Measurements from ENCODE around the gene LYPLAL1.
"Not testable (repeated sequence)": the region's sequence is repeated elsewhere in the genome, so short reads cannot be mapped to it uniquely, and the experiment has no call there.

LYPLAL1 gene

GRCh38 chr1:219163401-219163954, 10.2 kb upstream of the LYPLAL1 start:
- DNase-seq (ENCODE audit: low spot score): no peak

DNA sequence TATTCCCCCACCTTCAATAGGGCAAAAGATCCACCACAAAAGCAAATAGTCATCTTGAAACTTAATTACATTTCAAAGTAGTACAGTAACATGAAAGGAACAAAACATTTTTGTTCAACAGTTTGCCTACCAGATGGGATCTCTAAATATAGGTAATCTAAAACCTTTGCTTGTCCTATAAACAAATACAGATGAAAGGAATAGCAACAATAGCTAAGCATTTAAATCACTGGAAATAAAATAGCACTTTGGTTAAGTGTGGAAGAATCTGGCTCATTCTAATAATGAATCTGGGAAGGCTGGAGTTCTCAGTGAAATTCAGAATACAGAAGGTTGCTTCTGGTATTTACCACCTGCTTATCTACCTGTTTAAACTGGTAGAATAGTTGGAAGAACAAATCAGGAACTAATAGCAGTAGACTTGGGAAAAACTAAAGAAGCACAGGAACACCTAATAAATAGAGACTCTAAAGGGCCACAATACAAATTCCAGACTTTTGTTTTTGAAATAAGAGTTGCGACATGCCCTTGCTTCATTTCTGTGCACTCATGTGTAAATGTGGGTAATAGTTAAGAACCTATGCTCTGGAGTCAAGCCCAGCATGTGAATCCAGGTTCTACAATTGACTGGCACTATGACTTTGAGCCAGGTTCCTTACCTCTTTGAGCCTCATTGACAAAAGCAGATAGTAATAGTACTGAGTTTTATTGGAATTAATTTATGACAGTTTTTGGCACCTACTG, 2.3 kb upstream of the LYPLAL1 start:
- DNase-seq (ENCODE audit: low spot score): peak; percentile 53

- DNase-seq (ENCODE audit: low spot score): no peak
These were observed 857 bp upstream of the LYPLAL1 start for GRCh38 chr1:219172821-219173220.

- DNase-seq (ENCODE audit: low spot score): no peak
These were observed 282 bp upstream of the LYPLAL1 start for GRCh38 chr1:219173434-219173757.

DNA sequence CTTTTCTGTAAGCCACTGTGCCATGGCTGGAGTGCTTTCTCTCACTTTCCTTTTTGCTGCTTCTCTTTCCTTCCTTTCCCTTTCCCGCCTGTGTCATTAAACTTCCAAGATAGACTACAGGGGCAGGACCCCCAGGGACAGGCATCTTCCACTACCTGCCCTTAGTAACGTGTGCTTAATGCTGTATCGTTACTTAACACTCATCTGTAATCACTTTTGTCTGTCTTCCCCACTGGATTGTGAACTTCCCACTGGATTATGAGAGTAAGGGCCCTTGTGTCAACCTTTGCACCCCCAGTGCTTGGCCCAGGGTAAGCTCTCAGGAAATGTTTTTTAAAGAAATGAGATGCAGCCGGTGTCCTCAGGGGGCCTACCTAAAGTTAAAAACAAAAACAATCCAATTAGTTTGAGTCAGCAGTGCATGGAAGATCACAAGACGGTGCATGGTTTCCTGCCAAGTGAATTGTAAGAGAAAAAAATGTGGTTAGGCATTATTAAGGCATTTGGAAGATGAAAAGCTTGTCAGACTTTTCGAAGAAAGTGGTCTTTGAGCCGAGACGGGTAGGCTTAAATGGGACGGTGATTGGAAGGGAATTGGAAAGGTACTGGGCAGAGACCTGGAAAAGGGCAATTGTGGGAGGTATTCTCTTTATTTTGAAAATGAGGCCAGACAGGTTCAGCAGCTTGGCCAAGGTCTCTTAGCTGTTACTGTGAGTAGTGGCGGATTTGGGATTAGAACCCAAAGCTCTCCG, 958 bp downstream of the LYPLAL1 start:
- DNase-seq (ENCODE audit: low spot score): peak; percentile 73

DNA sequence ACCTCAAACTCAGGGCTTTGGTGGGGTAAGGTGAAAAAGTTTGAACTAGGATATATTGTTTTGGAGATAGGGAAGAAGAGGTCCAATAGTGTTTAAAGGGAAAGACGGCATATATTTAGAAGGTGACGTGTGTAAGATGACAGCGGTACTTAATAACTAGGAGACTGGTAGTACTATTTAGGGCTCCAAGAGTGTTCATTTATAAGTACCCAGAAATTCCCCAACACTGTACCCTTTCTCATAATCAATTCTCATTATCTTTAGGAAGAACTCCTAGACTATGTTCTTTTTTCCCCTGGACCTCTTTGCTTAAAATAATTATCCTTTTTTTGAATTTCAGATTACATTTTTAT, 1.5 kb downstream of the LYPLAL1 start:
- no peak for DNase-seq (ENCODE audit: low spot score)

DNA sequence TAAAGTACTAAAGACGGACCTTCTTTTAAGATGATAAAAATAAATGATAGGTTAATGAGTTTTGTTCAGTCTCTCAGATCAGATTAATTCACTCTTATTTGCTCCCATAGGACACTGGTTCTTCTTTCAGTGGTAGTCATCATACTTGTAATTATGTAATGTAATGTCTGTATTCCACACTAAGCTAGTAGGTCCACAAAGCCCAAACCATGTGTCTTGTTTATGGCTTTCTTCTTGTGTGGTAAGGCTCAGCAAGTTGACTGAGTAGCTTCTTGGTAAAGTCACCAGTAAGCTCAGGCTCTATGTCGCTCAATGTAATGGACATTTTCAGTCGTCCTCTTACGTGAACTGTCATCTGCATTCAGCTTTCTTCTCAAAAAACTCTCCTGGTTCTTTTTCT, 2.5 kb downstream of the LYPLAL1 start:
- DNase-seq (ENCODE audit: low spot score): no peak

- peak; percentile 50 for DNase-seq (ENCODE audit: low spot score)
These were observed 3.7 kb downstream of the LYPLAL1 start for GRCh38 chr1:219177363-219177762.

GRCh38 chr1:219177940-219178339, 4.3 kb downstream of the LYPLAL1 start:
- DNase-seq (ENCODE audit: low spot score): no peak

GRCh38 chr1:219179293-219179692, 5.6 kb downstream of the LYPLAL1 start:
- DNase-seq (ENCODE audit: low spot score): no peak

GRCh38 chr1:219184337-219184736, 10.7 kb downstream of the LYPLAL1 start:
- no peak for DNase-seq (ENCODE audit: low spot score)

DNA sequence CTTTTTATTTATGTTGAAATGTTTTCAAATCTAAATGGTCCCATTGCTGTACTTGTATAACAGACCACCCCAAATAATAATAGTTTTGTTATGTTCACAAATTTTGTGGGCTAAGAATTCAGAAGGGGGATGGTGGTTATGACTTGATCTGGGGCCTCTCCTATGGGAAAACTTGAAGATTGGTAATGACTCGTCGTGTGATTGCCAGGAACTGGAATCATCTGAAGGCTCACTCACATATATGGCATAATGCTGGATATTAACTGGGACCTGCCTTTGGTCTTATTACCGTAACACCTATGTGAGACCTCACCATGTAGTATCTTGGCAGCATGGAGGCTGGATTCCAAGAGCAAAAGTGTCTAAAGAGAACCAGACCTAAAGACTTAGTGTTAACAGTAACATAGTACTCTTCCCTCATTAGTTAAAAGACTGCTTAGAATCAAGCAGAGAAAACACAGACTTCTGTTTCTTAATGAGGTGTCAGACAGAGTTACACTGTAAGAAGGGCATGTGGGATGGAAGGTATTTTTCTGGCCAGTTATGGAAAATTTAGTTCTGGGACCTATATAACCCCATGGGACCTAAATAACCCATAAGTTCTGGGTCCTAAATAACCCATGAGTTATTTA, 11.9 kb downstream of the LYPLAL1 start:
- DNase-seq (ENCODE audit: low spot score): peak; percentile 10

DNA sequence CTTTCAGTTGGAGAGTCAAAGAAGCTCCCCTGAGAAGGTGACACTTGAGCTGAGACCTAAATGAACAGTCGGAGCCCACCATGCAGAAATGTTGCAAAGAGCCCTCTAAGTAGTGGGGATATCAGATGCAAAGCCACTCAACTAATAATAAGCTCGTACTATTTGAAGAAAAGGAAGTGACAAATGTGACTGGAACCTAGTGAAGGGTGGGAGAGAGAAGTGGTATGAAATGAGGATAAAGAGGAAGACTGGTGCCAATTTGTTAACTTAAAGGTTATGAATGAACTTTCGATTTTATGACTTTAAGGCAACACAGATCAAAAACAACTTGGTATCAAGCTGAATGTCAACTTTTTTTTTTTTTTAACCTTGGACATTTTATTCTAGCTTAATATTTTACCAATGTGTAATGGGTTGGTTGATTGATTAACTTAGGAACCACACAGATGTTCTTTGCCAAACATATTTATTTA, 14.7 kb downstream of the LYPLAL1 start:
- peak; percentile 70 for DNase-seq (ENCODE audit: low spot score)

- DNase-seq (ENCODE audit: low spot score): peak; percentile 68
These were observed 15.5 kb downstream of the LYPLAL1 start for GRCh38 chr1:219189021-219189824.

DNA sequence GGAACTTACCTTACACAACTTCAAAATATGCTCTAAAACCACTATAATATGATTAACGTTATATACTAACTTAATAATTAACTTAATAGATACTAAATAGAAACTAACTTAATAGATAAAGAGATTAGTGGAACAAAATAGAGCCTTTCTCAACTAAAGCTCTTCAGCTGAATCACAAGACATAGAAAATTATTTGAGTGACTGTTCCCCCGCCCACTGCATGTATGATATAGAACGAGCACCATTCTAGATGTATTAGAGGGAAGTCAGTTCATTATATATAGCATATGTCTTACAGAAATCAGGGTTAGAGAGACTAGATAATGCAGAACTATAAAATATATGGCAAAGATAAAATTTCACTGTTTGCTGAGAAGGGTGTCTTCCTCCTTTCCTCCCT, 16.3 kb downstream of the LYPLAL1 start:
- no peak for DNase-seq (ENCODE audit: low spot score)

- DNase-seq (ENCODE audit: low spot score): no peak
These were observed 16.9 kb downstream of the LYPLAL1 start for GRCh38 chr1:219190605-219191004.

GRCh38 chr1:219195833-219196232, 22.2 kb downstream of the LYPLAL1 start:
- not testable (repeated sequence) for DNase-seq (ENCODE audit: low spot score)

DNA sequence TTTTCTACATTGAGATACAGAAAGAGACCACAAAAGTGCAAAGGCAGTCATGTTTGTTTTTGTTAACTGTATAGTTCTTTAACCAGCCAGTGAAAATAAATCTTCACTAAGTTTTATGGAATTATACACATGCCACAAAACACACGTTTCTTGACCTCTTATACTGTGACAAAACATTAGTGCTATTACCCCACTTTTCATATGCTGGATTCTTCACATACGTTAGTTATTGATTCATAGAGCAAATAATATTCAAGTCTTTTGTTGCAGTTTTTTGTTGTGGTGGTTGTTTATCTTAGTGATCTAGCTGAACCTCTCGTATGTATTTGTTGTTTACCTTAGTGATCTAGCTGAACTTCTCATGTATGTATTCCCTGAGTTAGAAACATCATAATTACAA, 28.0 kb downstream of the LYPLAL1 start:
- DNase-seq (ENCODE audit: low spot score): no peak

DNA sequence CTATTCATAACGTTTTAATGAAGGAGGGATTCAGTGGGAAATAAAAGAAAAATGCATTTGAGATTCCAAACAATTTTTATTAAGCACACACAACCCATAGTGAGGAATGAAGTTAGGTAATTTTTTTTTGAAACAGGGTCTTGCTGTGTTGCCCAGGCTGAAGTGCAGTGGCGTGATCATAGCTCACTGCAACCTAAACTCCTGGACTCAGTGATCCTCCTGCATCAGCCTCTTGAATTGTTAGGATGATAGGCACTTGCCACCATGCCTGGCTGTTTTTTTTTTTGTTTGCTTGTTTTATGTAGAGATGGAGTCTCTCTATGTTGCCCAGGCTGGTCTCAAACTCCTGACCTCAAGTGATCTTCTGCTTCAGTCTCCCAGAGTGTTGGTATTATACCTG, 28.9 kb downstream of the LYPLAL1 start:
- no peak for DNase-seq (ENCODE audit: low spot score)

- no peak for DNase-seq (ENCODE audit: low spot score)
These were observed 32.7 kb downstream of the LYPLAL1 start for GRCh38 chr1:219206350-219206749.

GRCh38 chr1:219209578-219209977, 35.9 kb downstream of the LYPLAL1 start:
- peak; percentile 51 for DNase-seq (ENCODE audit: low spot score)

- no peak for DNase-seq (ENCODE audit: low spot score)
These were observed 36.4 kb downstream of the LYPLAL1 start for GRCh38 chr1:219210067-219210466.
